Lung (tissue), 12 donors: ENCODE measurements around the gene CRB2. TPM values are rescaled to one million over a fixed set of nuclear protein-coding genes. Genes with fewer than 3 reads are reported as not detected.
A peak's percentile ranks its signal among the peaks of the same experiment; 100 is the strongest.

Source experiments
- ATAC-seq: fragments of 200-7000 bp; cut with Tn5 transposase; one replicate; pipeline ENCODE4 v1.9.1; 2020; ENCODE audit warnings: moderate number of reproducible peaks; ENCODE audit not compliant: insufficient read depth, low FRiP score
- DNase-seq, 3 donors: peaks; one replicate each; pipeline ENCODE4 v3.0.0-alpha.2; 2013 to 2017
- H3K27ac ChIP-seq, 2 donors: one replicate each; pipeline ENCODE4 v1.5.1; 2013; ENCODE audit warnings: mild to moderate bottlenecking in 2 of 2, moderate library complexity in 2 of 2, control low read depth in 1 of 2, inconsistent platforms in 1 of 2, low read depth in 1 of 2, low read length in 1 of 2
- H3K27me3 ChIP-seq, 3 donors: one replicate each; pipeline ENCODE4 v1.5.1; 2013; ENCODE audit warnings: low read length in 2 of 3; ENCODE audit not compliant: control insufficient read depth in 3 of 3, insufficient read depth in 3 of 3
- H3K36me3 ChIP-seq, 4 donors: one replicate each; pipeline ENCODE4 v1.5.1; 2013; ENCODE audit warnings: low read length in 4 of 4, mild to moderate bottlenecking in 1 of 4, moderate library complexity in 1 of 4; ENCODE audit not compliant: control insufficient read depth in 4 of 4, insufficient read depth in 4 of 4
- H3K4me1 ChIP-seq, 5 donors: one replicate each; pipeline ENCODE4 v1.5.1; 2013; ENCODE audit warnings: low read length in 5 of 5, mild to moderate bottlenecking in 2 of 5, moderate library complexity in 1 of 5; ENCODE audit not compliant: control insufficient read depth in 5 of 5, insufficient read depth in 5 of 5
- H3K4me3 ChIP-seq: one replicate; pipeline ENCODE4 v1.5.1; 2013; ENCODE audit warnings: mild to moderate bottlenecking, control low read depth, moderate library complexity
- H3K9ac ChIP-seq, 2 donors: one replicate each; pipeline ENCODE4 v1.5.1; 2013; ENCODE audit warnings: low read length in 2 of 2, control low read depth in 1 of 2; ENCODE audit not compliant: insufficient read depth in 1 of 2
- H3K9me3 ChIP-seq, 4 donors: one replicate each; pipeline ENCODE4 v1.5.1; 2013; ENCODE audit warnings: low read length in 3 of 4, mild to moderate bottlenecking in 1 of 4, moderate library complexity in 1 of 4; ENCODE audit not compliant: control insufficient read depth in 4 of 4, insufficient read depth in 3 of 4
- WGBS, 2 donors: extraction: QIAGEN DNeasy Blood & Tissue Kit; methylation state at CpG; one replicate each; pipeline ENCODE4 v1.1.7; 2013; 5-methylcytosine and 5-hydroxymethylcytosine counted together
- polyA plus RNA-seq, 2 donors: library from polyadenylated mRNA; stranded (reverse); fragments of 200-250 nt; gene quantifications; one replicate each; pipeline ENCODE4 v1.2.1, GENCODE V29; 2013
- total RNA-seq, 2 donors: library from RNA; depleted of rRNA in 1 of 2; stranded (reverse); fragments of >200 nt in 1 of 2; gene quantifications; one replicate each; pipeline ENCODE4 v1.2.1, GENCODE V29; 2014 to 2021
- TF ChIP-seq, protein P1 (sequence below): IDR thresholded peaks from 2 replicates; pipeline ENCODE4 v1.5.1; 2012; ENCODE audit warnings: mild to moderate bottlenecking; ENCODE audit errors: control extremely low read depth, extremely low read depth
- donor health status: control.
- donor health status: control.
- donor health status: Bipolar disorder and iron deficiency.
- donor health status: healthy.
- donor health status: DM: yes; HTN: yes; CAD: no.

CRB2 gene
- total and polyA plus RNA-seq, 4 donors: 0.01 to 0.34 (median 0.21) TPM

DNA sequence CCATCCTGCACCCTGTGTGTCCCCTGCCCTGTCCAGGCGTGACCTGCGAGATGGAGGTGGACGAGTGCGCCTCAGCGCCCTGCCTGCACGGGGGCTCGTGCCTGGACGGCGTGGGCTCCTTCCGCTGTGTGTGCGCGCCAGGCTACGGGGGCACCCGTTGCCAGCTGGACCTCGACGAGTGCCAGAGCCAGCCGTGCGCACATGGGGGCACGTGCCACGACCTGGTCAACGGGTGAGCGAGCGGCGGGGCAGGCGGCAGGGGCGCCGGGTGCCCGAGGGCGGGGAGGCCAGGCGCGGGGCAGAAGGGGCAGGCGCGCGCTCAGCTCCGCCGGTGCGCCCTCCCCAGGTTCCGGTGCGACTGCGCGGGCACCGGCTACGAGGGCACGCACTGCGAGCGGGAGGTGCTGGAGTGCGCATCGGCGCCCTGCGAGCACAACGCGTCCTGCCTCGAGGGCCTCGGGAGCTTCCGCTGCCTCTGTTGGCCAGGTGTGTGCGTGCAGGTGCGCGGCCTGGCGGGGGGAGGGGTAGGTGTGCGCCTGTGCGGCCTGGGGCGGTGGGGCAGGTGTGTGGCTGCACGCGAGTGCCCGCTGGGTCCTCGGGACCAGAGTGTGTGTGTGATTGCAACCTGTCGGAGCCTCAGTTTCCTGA lies 10.0 kb downstream of the CRB2 start:
- H3K36me3 ChIP-seq: no peaks in the 10 kb centered on the region
- no peak overlapping the region for H3K4me3 ChIP-seq
- no peak overlapping the region for H3K27ac ChIP-seq
- H3K27me3 ChIP-seq: peaks cover 0 to 2% (median 0%) of the 10 kb centered on the region in 3 donors
- H3K4me1 ChIP-seq: peaks cover 0 to 3% (median 0%) of the 10 kb centered on the region in 5 donors
- H3K9ac ChIP-seq: no peak overlapping the region
- DNase-seq: no peak
- no peak for ATAC-seq
- TF ChIP-seq, protein P1, sequence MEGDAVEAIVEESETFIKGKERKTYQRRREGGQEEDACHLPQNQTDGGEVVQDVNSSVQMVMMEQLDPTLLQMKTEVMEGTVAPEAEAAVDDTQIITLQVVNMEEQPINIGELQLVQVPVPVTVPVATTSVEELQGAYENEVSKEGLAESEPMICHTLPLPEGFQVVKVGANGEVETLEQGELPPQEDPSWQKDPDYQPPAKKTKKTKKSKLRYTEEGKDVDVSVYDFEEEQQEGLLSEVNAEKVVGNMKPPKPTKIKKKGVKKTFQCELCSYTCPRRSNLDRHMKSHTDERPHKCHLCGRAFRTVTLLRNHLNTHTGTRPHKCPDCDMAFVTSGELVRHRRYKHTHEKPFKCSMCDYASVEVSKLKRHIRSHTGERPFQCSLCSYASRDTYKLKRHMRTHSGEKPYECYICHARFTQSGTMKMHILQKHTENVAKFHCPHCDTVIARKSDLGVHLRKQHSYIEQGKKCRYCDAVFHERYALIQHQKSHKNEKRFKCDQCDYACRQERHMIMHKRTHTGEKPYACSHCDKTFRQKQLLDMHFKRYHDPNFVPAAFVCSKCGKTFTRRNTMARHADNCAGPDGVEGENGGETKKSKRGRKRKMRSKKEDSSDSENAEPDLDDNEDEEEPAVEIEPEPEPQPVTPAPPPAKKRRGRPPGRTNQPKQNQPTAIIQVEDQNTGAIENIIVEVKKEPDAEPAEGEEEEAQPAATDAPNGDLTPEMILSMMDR: no peak
- WGBS, 2 donors: 52 to 67% methylated on average over 56 to 67 of the region's 67 CpGs
- H3K9me3 ChIP-seq: no peaks in the 10 kb centered on the region

- Histone ChIP-seq H3K4me3 (no peak overlapping the region), H3K27me3 (peaks cover 5 to 20% (median 10%) of the 10 kb centered on the region in 3 donors)
- no peak for ATAC-seq
Observed at GRCh38 chr9:123368023-123368422, 12.0 kb downstream of the CRB2 start.

DNA sequence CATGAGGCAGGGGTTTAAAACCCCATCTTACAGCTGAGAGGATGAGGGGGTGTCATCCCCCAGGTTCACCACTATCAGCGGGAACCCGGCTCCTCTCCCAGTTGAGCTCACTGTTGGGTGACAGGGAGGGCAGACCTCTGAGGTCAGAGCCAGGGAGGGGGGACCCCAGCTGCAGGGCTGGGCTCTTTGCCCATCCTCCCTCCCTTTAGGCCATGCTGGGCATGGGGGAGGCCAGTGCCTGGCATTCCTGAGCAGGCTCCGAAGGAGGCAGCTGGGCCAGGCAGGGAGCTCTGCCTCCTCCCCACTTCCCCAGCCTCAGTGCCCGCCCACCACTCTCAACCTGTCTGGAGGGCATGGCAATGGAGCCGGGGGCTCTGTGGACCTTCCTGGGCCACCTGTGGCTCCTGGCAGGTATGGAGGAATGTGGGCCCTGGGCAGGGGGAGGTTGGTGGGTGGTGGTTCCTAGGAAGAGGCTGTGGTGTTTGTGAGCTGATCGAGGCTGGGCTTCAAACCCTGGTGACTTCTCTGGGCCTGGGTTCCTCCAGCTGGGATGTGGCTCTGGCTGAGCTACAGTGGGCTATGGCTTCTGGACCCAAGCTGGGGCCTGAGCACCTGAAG lies 12.6 kb downstream of the CRB2 start:
- TF ChIP-seq, protein P1: no peak
- ATAC-seq: no peak
- no peak overlapping the region for H3K4me3 ChIP-seq
- DNase-seq: no peak
- H3K27ac ChIP-seq: no peak overlapping the region
- no peak overlapping the region for H3K9ac ChIP-seq
- no peaks in the 10 kb centered on the region for H3K9me3 ChIP-seq
- WGBS, 2 donors: 77 to 87% methylated on average over 5 to 6 of the region's 6 CpGs
- H3K36me3 ChIP-seq: no peaks in the 10 kb centered on the region
- peaks cover 10 to 17% (median 11%) of the 10 kb centered on the region in 3 donors for H3K27me3 ChIP-seq
- peaks cover 0 to 10% (median 0%) of the 10 kb centered on the region in 5 donors for H3K4me1 ChIP-seq

More at GRCh38 chr9:123368023-123368422, 12.0 kb downstream of the CRB2 start:
- Histone ChIP-seq H3K27ac (no peak overlapping the region), H3K9ac (no peak overlapping the region), H3K36me3 (no peaks in the 10 kb centered on the region), H3K9me3 (no peaks in the 10 kb centered on the region), H3K4me1 (peaks cover 0 to 4% (median 0%) of the 10 kb centered on the region in 5 donors)
- WGBS, 2 donors: 71 to 86% methylated on average over 4 to 10 of the region's 10 CpGs
- DNase-seq: peak in 1 of 3 donors; percentile 40
- TF ChIP-seq, protein P1: no peak
